Measurements from ENCODE around the gene NR1D2. TPM values are rescaled to one million over a fixed set of nuclear protein-coding genes. Genes with fewer than 3 reads are reported as not detected.

Gene NR1D2
- total and polyA plus RNA-seq, 2 of the 13 experiments (the other 11 are each of a cell fraction or from before 2014, with no cell fraction given), result 5.3 to 8.1 TPM

DNA sequence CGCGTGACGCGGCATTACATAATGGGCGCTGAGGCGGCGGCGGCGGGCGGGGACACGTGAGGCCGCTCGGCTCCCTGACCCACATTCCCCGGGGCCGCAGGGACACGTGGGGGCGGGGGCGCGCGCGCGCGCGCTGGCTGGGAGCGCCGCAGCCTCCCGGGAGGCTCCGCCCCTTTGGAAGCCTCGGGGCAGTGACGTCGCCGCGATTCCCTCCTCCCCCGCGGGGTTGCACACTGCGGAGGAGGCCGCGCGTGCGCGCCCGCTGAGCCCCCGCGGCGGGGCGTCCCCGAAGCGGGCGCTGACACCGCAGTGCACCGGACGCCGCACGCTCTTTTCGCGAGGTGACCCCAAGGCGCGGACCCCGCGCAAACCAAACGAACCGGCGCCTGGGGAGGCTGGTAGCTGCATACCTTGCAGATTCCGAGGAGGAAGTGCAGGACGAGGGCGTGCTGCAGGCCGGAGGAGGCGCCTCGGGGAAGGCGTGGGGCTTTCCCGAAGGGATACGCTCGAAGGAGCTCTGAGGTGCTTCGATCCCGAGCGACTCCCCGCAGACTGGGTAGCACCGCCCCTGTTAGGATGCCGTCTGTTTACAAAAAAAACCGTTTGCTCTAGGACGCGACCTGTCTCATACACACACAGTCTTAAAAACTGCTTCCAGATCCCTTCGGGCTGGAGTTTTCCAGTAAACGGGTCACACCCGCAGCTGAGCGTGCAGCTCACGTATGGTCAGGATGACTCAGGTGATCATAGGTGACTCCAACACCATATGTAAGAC is 1.0 kb downstream of the NR1D2 start (continued):
- TF ChIP-seq ZSCAN25 (CRISPR knock-in tag; IDR thresholded peaks at IDR 0.05) (peak; percentile 64; the same call in 1 of the 2 replicates), BRCA1 (CRISPR knock-in tag; IDR thresholded peaks at IDR 0.05) (no peak), ZNF12 (CRISPR knock-in tag; IDR thresholded peaks at IDR 0.05) (0 out of 2 replicates have a peak, but pooled peaks have one; percentile 13), MED1 (CRISPR knock-in tag; IDR thresholded peaks at IDR 0.05) (peak; percentile 64), POLR2AphosphoS5 (IDR thresholded peaks at IDR 0.05; ENCODE audit: low read depth, low read length) (peak; percentile 54; the same call in 1 of the 2 replicates), ZFP1 (CRISPR knock-in tag; IDR thresholded peaks at IDR 0.05) (no peak), LCORL (IDR thresholded peaks at IDR 0.05) (no peak), LCORL (CRISPR knock-in tag; IDR thresholded peaks at IDR 0.05) (0 out of 2 replicates have a peak, but pooled peaks have one; percentile 49), ZBTB20 (CRISPR knock-in tag; IDR thresholded peaks at IDR 0.05; ENCODE audit: borderline replicate concordance, low read depth) (peak; percentile 75), XRCC5 (optimal IDR thresholded peaks at IDR 0.05; ENCODE audit: low read length) (peak; percentile 39), NRL (CRISPR knock-in tag; IDR thresholded peaks at IDR 0.05; ENCODE audit: borderline replicate concordance) (peak; percentile 94), SAP130 (CRISPR knock-in tag; IDR thresholded peaks at IDR 0.05; ENCODE audit: low read depth) (peak; percentile 97), RFX5 (IDR thresholded peaks at IDR 0.05; ENCODE audit: low read depth, low read length) (0 out of 2 replicates have a peak, but pooled peaks have one; percentile 19), ZNF446 (CRISPR knock-in tag; IDR thresholded peaks at IDR 0.05) (peak; percentile 69; the same call in 1 of the 2 replicates), ZNF335 (CRISPR knock-in tag; IDR thresholded peaks at IDR 0.05) (peak; percentile 57; the same call in 1 of the 2 replicates), ZNF746 (CRISPR knock-in tag; IDR thresholded peaks at IDR 0.05) (peak; percentile 57; the same call in 1 of the 2 replicates), CHD2 (IDR thresholded peaks at IDR 0.05; ENCODE audit: low read depth, low read length) (no peak), ZNF501 (CRISPR knock-in tag; IDR thresholded peaks at IDR 0.05) (peak; percentile 89), SOX6 (IDR thresholded peaks at IDR 0.05) (no peak), SOX6 (CRISPR knock-in tag; IDR thresholded peaks at IDR 0.05) (peak; percentile 56), ZNF878 (CRISPR knock-in tag; IDR thresholded peaks at IDR 0.05) (peak; percentile 63; the same call in 1 of the 2 replicates), NAIF1 (CRISPR knock-in tag; IDR thresholded peaks at IDR 0.05; ENCODE audit: borderline replicate concordance) (peak; percentile 93; the same call in 1 of the 2 replicates), ZNF543 (CRISPR knock-in tag; IDR thresholded peaks at IDR 0.05) (peak; percentile 83; the same call in 1 of the 2 replicates), SAFB2 (CRISPR knock-in tag; IDR thresholded peaks at IDR 0.05; ENCODE audit: borderline replicate concordance, low read depth) (peak; percentile 49; the same call in 1 of the 2 replicates)
- TF ChIP-seq, protein P1, sequence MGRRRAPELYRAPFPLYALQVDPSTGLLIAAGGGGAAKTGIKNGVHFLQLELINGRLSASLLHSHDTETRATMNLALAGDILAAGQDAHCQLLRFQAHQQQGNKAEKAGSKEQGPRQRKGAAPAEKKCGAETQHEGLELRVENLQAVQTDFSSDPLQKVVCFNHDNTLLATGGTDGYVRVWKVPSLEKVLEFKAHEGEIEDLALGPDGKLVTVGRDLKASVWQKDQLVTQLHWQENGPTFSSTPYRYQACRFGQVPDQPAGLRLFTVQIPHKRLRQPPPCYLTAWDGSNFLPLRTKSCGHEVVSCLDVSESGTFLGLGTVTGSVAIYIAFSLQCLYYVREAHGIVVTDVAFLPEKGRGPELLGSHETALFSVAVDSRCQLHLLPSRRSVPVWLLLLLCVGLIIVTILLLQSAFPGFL (CRISPR knock-in tag; IDR thresholded peaks at IDR 0.05), result no peak
- TF ChIP-seq, protein P2, sequence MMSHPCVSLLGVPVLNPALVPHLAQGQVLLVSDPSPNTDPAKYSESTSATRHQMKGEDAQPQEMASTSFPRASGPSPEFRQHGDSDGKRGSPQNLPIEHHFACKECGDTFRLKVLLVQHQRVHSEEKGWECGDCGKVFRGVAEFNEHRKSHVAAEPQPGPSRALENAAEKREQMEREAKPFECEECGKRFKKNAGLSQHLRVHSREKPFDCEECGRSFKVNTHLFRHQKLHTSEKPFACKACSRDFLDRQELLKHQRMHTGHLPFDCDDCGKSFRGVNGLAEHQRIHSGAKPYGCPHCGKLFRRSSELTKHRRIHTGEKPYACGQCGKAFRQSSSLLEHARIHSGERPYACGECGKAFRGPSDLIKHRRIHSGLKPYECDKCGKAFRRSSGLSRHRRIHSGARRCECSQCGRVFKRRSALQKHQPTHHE (CRISPR knock-in tag; IDR thresholded peaks at IDR 0.05; ENCODE audit: borderline replicate concordance), result peak; percentile 56; the same call in 1 of the 2 replicates
- TF ChIP-seq, protein P3, sequence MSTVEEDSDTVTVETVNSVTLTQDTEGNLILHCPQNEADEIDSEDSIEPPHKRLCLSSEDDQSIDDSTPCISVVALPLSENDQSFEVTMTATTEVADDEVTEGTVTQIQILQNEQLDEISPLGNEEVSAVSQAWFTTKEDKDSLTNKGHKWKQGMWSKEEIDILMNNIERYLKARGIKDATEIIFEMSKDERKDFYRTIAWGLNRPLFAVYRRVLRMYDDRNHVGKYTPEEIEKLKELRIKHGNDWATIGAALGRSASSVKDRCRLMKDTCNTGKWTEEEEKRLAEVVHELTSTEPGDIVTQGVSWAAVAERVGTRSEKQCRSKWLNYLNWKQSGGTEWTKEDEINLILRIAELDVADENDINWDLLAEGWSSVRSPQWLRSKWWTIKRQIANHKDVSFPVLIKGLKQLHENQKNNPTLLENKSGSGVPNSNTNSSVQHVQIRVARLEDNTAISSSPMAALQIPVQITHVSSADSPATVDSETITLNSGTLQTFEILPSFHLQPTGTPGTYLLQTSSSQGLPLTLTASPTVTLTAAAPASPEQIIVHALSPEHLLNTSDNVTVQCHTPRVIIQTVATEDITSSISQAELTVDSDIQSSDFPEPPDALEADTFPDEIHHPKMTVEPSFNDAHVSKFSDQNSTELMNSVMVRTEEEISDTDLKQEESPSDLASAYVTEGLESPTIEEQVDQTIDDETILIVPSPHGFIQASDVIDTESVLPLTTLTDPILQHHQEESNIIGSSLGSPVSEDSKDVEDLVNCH (CRISPR knock-in tag; IDR thresholded peaks at IDR 0.05), result no peak

Measured in HepG2 (cell line).